B cell (primary cell): Measurements from ENCODE around the gene FOXD3. TPM values are rescaled to one million over a fixed set of nuclear protein-coding genes. Genes with fewer than 3 reads are reported as not detected.

Experiments
- ATAC-seq: fragments of 200-7000 bp; cut with Tn5 transposase; one replicate; pipeline ENCODE4 v1.10.0; 2021; ENCODE audit warnings: low read depth, mild to moderate bottlenecking, moderate number of reproducible peaks, moderate library complexity
- CTCF ChIA-PET: fragments of 350-600 bp; sonication (Branson Sonifier 250); formaldehyde crosslinking; loops from one replicate; lab custom pipeline; 2021; ENCODE audit warnings: antibody characterized with exemption, inconsistent platforms; lab: Charles Lee
- POLR2A ChIA-PET: fragments of 350-600 bp; sonication (Branson Sonifier 250); formaldehyde crosslinking; loops from one replicate; lab custom pipeline; 2021; ENCODE audit warnings: antibody characterized with exemption; lab: Charles Lee
- DNase-seq: peaks from one replicate; pipeline ENCODE4 v3.0.0; 2013
- H2AFZ ChIP-seq: 2 replicates; pipeline ENCODE4 v1.6.1; 2012; ENCODE audit warnings: mild to moderate bottlenecking, low read depth, low read length; ENCODE audit not compliant: insufficient read depth, poor library complexity, severe bottlenecking
- H3K27ac ChIP-seq, 2 donors: 1 replicate in 1 of 2; 2 replicates in 1 of 2; pipeline ENCODE4 v1.5.1; 2012 to 2013; ENCODE audit warnings: low read length in 2 of 2, mild to moderate bottlenecking in 2 of 2, moderate library complexity in 1 of 2
- H3K27me3 ChIP-seq, 4 experiments: fragments of 200-600 bp in 1 of 4; sonication (generic) in 1 of 4; replicated peaks in 1 of 4; 1 replicate in 2 of 4; 2 replicates in 2 of 4; pipeline versions ENCODE4 v1.6.1 to v1.7.0; 2013 to 2016; ENCODE audit warnings: low read length in 3 of 4, mild to moderate bottlenecking in 2 of 4, mixed read lengths in 1 of 4, moderate library complexity in 1 of 4; ENCODE audit not compliant: insufficient read depth in 4 of 4, control insufficient read depth in 3 of 4; ENCODE audit errors: control extremely low read depth in 1 of 4
- H3K36me3 ChIP-seq, 2 experiments: replicated peaks in 1 of 2; 1 replicate in 1 of 2; 2 replicates in 1 of 2; pipeline versions ENCODE4 v1.6.1 to v1.7.1; 2013; ENCODE audit warnings: low read length in 1 of 2; ENCODE audit not compliant: insufficient read depth in 2 of 2, control insufficient read depth in 1 of 2; ENCODE audit errors: control extremely low read depth in 1 of 2, extremely low read depth in 1 of 2
- H3K4me1 ChIP-seq, 2 donors: fragments of 200-600 bp in 1 of 2; sonication (generic) in 1 of 2; 1 replicate in 1 of 2; 2 replicates in 1 of 2; pipeline versions ENCODE4 v1.5.1 to v1.6.1; 2013 to 2017; ENCODE audit warnings: low read length in 2 of 2; ENCODE audit not compliant: control insufficient read depth in 2 of 2, insufficient read depth in 2 of 2
- H3K4me2 ChIP-seq: replicated peaks from 2 replicates; pipeline ENCODE3; 2012; ENCODE audit warnings: mild to moderate bottlenecking, low read depth, low read length; ENCODE audit not compliant: poor library complexity, severe bottlenecking
- H3K4me3 ChIP-seq, 5 experiments: fragments of 200-600 bp in 1 of 5; sonication (generic) in 1 of 5; 1 replicate in 3 of 5; 2 replicates in 2 of 5; pipeline versions ENCODE4 v1.5.1 to v1.7.0; 2011 to 2016; ENCODE audit warnings: low read length in 4 of 5, mild to moderate bottlenecking in 4 of 5, low read depth in 2 of 5, control low read depth in 1 of 5, moderate library complexity in 1 of 5; ENCODE audit not compliant: insufficient read depth in 1 of 5; ENCODE audit errors: control extremely low read depth in 1 of 5, extremely low read depth in 1 of 5
- H3K79me2 ChIP-seq: fragments of 200-600 bp; sonication (generic); one replicate; pipeline ENCODE4 v1.6.0; 2016; ENCODE audit warnings: low read length; ENCODE audit not compliant: control insufficient read depth, insufficient read depth
- H3K9ac ChIP-seq: fragments of 200-600 bp; sonication (generic); 2 replicates; pipeline ENCODE4 v1.6.1; 2017; ENCODE audit warnings: mild to moderate bottlenecking, low read length, moderate library complexity
- H3K9me3 ChIP-seq, 3 donors: one replicate each; pipeline versions ENCODE4 v1.6.1 to v1.7.1; 2013; ENCODE audit warnings: low read length in 2 of 3; ENCODE audit not compliant: control insufficient read depth in 2 of 3, insufficient read depth in 1 of 3; ENCODE audit errors: control extremely low read depth in 1 of 3
- H4K20me1 ChIP-seq: 2 replicates; pipeline ENCODE4 v1.6.0; 2012; ENCODE audit warnings: mild to moderate bottlenecking, low read length; ENCODE audit not compliant: insufficient read depth, control insufficient read depth, poor library complexity, severe bottlenecking
- H3K27ac Mint-ChIP-seq: one replicate; pipeline ENCODE4 v1.8.0; 2021; ENCODE audit warnings: mixed read lengths
- H3K27me3 Mint-ChIP-seq: one replicate; pipeline ENCODE4 v1.8.0; 2021; ENCODE audit warnings: mixed read lengths
- H3K4me1 Mint-ChIP-seq: one replicate; pipeline ENCODE4 v1.8.0; 2021; ENCODE audit warnings: mixed read lengths
- H3K4me3 Mint-ChIP-seq: one replicate; pipeline ENCODE4 v1.8.0; 2021; ENCODE audit warnings: mixed read lengths
- H3K9me3 Mint-ChIP-seq: one replicate; pipeline ENCODE4 v1.8.0; 2022; ENCODE audit warnings: mixed read lengths; ENCODE audit not compliant: insufficient read depth
- EZH2 ChIP-seq: IDR thresholded peaks from 2 replicates; pipeline ENCODE4 v1.6.1; 2012; ENCODE audit warnings: borderline replicate concordance, low read depth, mild to moderate bottlenecking, moderate library complexity, low read length; ENCODE audit not compliant: insufficient read depth, poor library complexity, severe bottlenecking
- WGBS: methylation state at CpG from one replicate; pipeline ENCODE4 v1.1.5; 2013; ENCODE audit warnings: missing lambda C conversion rate; ENCODE audit not compliant: insufficient coverage; 5-methylcytosine and 5-hydroxymethylcytosine counted together
- intact Hi-C: fragments of 100-400 bp; cut with micrococcal nuclease; formaldehyde crosslinking; loops from one replicate; pipeline ENCODE4 v1.10.0; 2022
- polyA plus RNA-seq: library from polyadenylated mRNA; depleted of rRNA; stranded (reverse); fragments of >200 nt; gene quantifications from 2 replicates; pipeline ENCODE4 v1.2.3, GENCODE V29; 2012
- total RNA-seq, 2 donors: library from RNA; stranded (reverse); fragments of 120-200 nt in 1 of 2; gene quantifications; 1 replicate in 1 of 2; 2 replicates in 1 of 2; pipeline versions ENCODE4 v1.2.3 to v1.2.4, GENCODE V29; 2013 to 2022
- TF ChIP-seq, protein P1 (sequence below): fragments of 200-600 bp; IDR thresholded peaks from one replicate; pipeline ENCODE4 v1.8.0; 2022; ENCODE audit warnings: antibody characterized with exemption, mild to moderate bottlenecking

The FOXD3 gene
- total and polyA plus RNA-seq, 2 donors (not counting 1 experiment from before 2014, with no cell fraction given): not detected

GRCh38 chr1:63325279-63325985 is 3.1 kb downstream of the FOXD3 start:
- no peaks in the 10 kb centered on the region for H4K20me1 ChIP-seq
- no peak overlapping the region for H3K4me2 ChIP-seq
- Mint-ChIP-seq H3K27me3 (peaks cover 60% of the 10 kb centered on the region), H3K4me1 (peaks cover 25% of the 10 kb centered on the region), H3K27ac (peak overlapping the region; percentile 55), H3K4me3 (no peak overlapping the region), H3K9me3 (no peaks in the 10 kb centered on the region)
- intact Hi-C loops: no loop called here
- no peak overlapping the region for H3K27ac ChIP-seq
- WGBS: no CpG with 5 or more reads among the region's 2 CpGs
- no peaks in the 10 kb centered on the region for H3K79me2 ChIP-seq
- no peak overlapping the region for H2AFZ ChIP-seq
- H3K4me1 ChIP-seq: peaks cover 52 to 74% of the 10 kb centered on the region in 2 donors
- H3K9me3 ChIP-seq: peaks cover 5 to 82% (median 32%) of the 10 kb centered on the region in 3 donors
- no peak overlapping the region for H3K9ac ChIP-seq
- H3K36me3 ChIP-seq: no peaks in the 10 kb centered on the region
- POLR2A ChIA-PET: no interaction called here
- no peak overlapping the region for H3K4me3 ChIP-seq
- peaks cover 2 to 84% (median 69%) of the 10 kb centered on the region in 4 experiments for H3K27me3 ChIP-seq
- ATAC-seq (no peak), DNase-seq (peak; percentile 29)
- CTCF ChIA-PET: no interaction called here
- no peak for TF ChIP-seq EZH2
- TF ChIP-seq, protein P1, sequence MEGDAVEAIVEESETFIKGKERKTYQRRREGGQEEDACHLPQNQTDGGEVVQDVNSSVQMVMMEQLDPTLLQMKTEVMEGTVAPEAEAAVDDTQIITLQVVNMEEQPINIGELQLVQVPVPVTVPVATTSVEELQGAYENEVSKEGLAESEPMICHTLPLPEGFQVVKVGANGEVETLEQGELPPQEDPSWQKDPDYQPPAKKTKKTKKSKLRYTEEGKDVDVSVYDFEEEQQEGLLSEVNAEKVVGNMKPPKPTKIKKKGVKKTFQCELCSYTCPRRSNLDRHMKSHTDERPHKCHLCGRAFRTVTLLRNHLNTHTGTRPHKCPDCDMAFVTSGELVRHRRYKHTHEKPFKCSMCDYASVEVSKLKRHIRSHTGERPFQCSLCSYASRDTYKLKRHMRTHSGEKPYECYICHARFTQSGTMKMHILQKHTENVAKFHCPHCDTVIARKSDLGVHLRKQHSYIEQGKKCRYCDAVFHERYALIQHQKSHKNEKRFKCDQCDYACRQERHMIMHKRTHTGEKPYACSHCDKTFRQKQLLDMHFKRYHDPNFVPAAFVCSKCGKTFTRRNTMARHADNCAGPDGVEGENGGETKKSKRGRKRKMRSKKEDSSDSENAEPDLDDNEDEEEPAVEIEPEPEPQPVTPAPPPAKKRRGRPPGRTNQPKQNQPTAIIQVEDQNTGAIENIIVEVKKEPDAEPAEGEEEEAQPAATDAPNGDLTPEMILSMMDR: no peak

- peaks cover 5 to 78% (median 25%) of the 10 kb centered on the region in 3 donors for H3K9me3 ChIP-seq
- H3K4me1 Mint-ChIP-seq: peaks cover 25% of the 10 kb centered on the region
- POLR2A ChIA-PET: no interaction called here
- peaks cover 49 to 72% of the 10 kb centered on the region in 2 donors for H3K4me1 ChIP-seq
- peak overlapping the region; percentile 28 for H3K27ac Mint-ChIP-seq
- DNase-seq (no peak), ATAC-seq (no peak)
- intact Hi-C loops: no loop called here
- CTCF ChIA-PET: interaction anchor here (1.4 kb wide), 1 partner anchor 115 kb away, joined by 4 read pairs; no protein-coding TSS in a partner anchor
- no peaks in the 10 kb centered on the region for H3K36me3 ChIP-seq
- H3K9me3 Mint-ChIP-seq: peaks cover 2% of the 10 kb centered on the region
- H3K4me3 Mint-ChIP-seq: no peak overlapping the region
- H3K79me2 ChIP-seq: no peaks in the 10 kb centered on the region
- H3K4me2 ChIP-seq: no peak overlapping the region
- H2AFZ ChIP-seq: no peak overlapping the region
- no peak for TF ChIP-seq EZH2
- TF ChIP-seq, protein P1: no peak
- H3K4me3 ChIP-seq: no peak overlapping the region
- no peak overlapping the region for H3K9ac ChIP-seq
- peaks cover 2 to 84% (median 70%) of the 10 kb centered on the region in 4 experiments for H3K27me3 ChIP-seq
- 19% methylated on average over 15 of the region's 20 CpGs for WGBS
- H4K20me1 ChIP-seq: no peaks in the 10 kb centered on the region
- H3K27me3 Mint-ChIP-seq: peaks cover 63% of the 10 kb centered on the region
- no peak overlapping the region for H3K27ac ChIP-seq
Measured at GRCh38 chr1:63326106-63326472, 3.7 kb downstream of the FOXD3 start.
